IMR-90 (cell line): Measurements from ENCODE around the gene DENR. TPM values are rescaled to one million over a fixed set of nuclear protein-coding genes. Genes with fewer than 3 reads are reported as not detected.
"Not testable (repeated sequence)": the region's sequence is repeated elsewhere in the genome, so short reads cannot be mapped to it uniquely, and the experiment has no call there.

Experiments used
- ATAC-seq: fragments of 200-7000 bp; cut with Tn5 transposase; 2 replicates; pipeline ENCODE4 v1.9.1; 2020; ENCODE audit warnings: low read depth, mild to moderate bottlenecking, moderate library complexity
- BruUV-seq: library from RNA; stranded (reverse); fragments of 400-500 nt; replicated peaks from 2 replicates; lab custom pipeline; 2021; lab: Mats Ljungman, UMichigan
- CTCF ChIA-PET: fragments of 300-600 bp; formaldehyde crosslinking; extraction: SDS; loops from one replicate; lab custom pipeline; 2021; ENCODE audit warnings: antibody characterized with exemption; lab: Yijun Ruan, JAX
- POLR2A ChIA-PET: fragments of 300-600 bp; sonication (Branson Sonifier 250); formaldehyde crosslinking; loops from one replicate; lab custom pipeline; 2022; ENCODE audit warnings: antibody characterized with exemption; ENCODE audit not compliant: unreplicated experiment; lab: Charles Lee
- DNase-seq: peaks from one replicate; pipeline ENCODE4 v3.0.0; 2013
- H2AFZ ChIP-seq: replicated peaks from 2 replicates; pipeline ENCODE3; 2013; ENCODE audit warnings: low read length, mild to moderate bottlenecking; ENCODE audit not compliant: poor library complexity
- H2AK5ac ChIP-seq: 2 replicates; pipeline ENCODE4 v1.6.1; 2013; ENCODE audit warnings: low read depth, low read length, inconsistent platforms
- H2AK9ac ChIP-seq: replicated peaks from 2 replicates; pipeline ENCODE3; 2013; ENCODE audit warnings: mild to moderate bottlenecking, low read depth, low read length, moderate library complexity; ENCODE audit not compliant: poor library complexity
- H2BK120ac ChIP-seq: 2 replicates; pipeline ENCODE4 v1.6.1; 2013; ENCODE audit warnings: low read depth, low read length, inconsistent platforms
- H2BK15ac ChIP-seq: 3 replicates; pipeline ENCODE4 v1.6.1; 2013; ENCODE audit warnings: low read depth, low read length, inconsistent platforms
- H2BK20ac ChIP-seq: 2 replicates; pipeline ENCODE4 v1.6.1; 2013; ENCODE audit warnings: low read depth, mild to moderate bottlenecking, inconsistent platforms, low read length, moderate library complexity
- H2BK5ac ChIP-seq: 2 replicates; pipeline ENCODE4 v1.6.1; 2013; ENCODE audit warnings: mild to moderate bottlenecking, low read depth, low read length, inconsistent platforms; ENCODE audit not compliant: poor library complexity, severe bottlenecking
- H3K14ac ChIP-seq: replicated peaks from 2 replicates; pipeline ENCODE4 v1.6.1; 2013; ENCODE audit warnings: low read depth, low read length, inconsistent platforms
- H3K18ac ChIP-seq: 2 replicates; pipeline ENCODE4 v1.6.1; 2013; ENCODE audit warnings: low read depth, low read length, control low read depth
- H3K23ac ChIP-seq: 2 replicates; pipeline ENCODE4 v1.6.1; 2013; ENCODE audit warnings: low read depth, low read length, inconsistent platforms
- H3K27ac ChIP-seq: 2 replicates; pipeline ENCODE4 v1.5.1; 2013; ENCODE audit warnings: mild to moderate bottlenecking, control low read depth, low read length; ENCODE audit not compliant: insufficient read depth
- H3K27me3 ChIP-seq: 2 replicates; pipeline ENCODE4 v1.6.1; 2013; ENCODE audit warnings: low read length; ENCODE audit not compliant: control insufficient read depth, insufficient read depth
- H3K36me3 ChIP-seq: 2 replicates; pipeline ENCODE4 v1.6.1; 2013; ENCODE audit warnings: low read length, mixed read lengths; ENCODE audit not compliant: control insufficient read depth, insufficient read depth
- H3K4ac ChIP-seq: 2 replicates; pipeline ENCODE4 v1.6.1; 2013; ENCODE audit warnings: low read depth, low read length, inconsistent platforms
- H3K4me1 ChIP-seq: 2 replicates; pipeline ENCODE4 v1.6.1; 2013; ENCODE audit warnings: low read length, mixed read lengths; ENCODE audit not compliant: control insufficient read depth, insufficient read depth
- H3K4me2 ChIP-seq: 2 replicates; pipeline ENCODE4 v1.6.1; 2013; ENCODE audit warnings: low read depth, mild to moderate bottlenecking, control low read depth, low read length, moderate library complexity
- H3K4me3 ChIP-seq: 2 replicates; pipeline ENCODE4 v1.5.1; 2013; ENCODE audit warnings: low read depth, mild to moderate bottlenecking, control low read depth, low read length, moderate library complexity; ENCODE audit not compliant: insufficient read depth
- H3K56ac ChIP-seq: 2 replicates; pipeline ENCODE4 v1.6.1; 2013; ENCODE audit warnings: low read length, inconsistent platforms; ENCODE audit not compliant: insufficient read depth; ENCODE audit errors: extremely low read depth
- H3K79me1 ChIP-seq, 2 experiments: 2 replicates each; pipeline ENCODE4 v1.6.1; 2013; ENCODE audit warnings: low read length in 2 of 2, inconsistent platforms in 1 of 2, low read depth in 1 of 2
- H3K9ac ChIP-seq: 2 replicates; pipeline ENCODE4 v1.6.1; 2013; ENCODE audit warnings: low read depth, low read length, control low read depth
- H3K9me1 ChIP-seq: 2 replicates; pipeline ENCODE4 v1.6.1; 2013; ENCODE audit warnings: low read length, inconsistent platforms; ENCODE audit not compliant: insufficient read depth
- H3K9me3 ChIP-seq: 2 replicates; pipeline ENCODE4 v1.6.1; 2013; ENCODE audit warnings: low read length; ENCODE audit not compliant: control insufficient read depth, insufficient read depth
- H4K20me1 ChIP-seq: 2 replicates; pipeline ENCODE4 v1.6.1; 2013; ENCODE audit warnings: low read length, inconsistent platforms; ENCODE audit not compliant: insufficient read depth
- H4K5ac ChIP-seq: 2 replicates; pipeline ENCODE4 v1.6.1; 2013; ENCODE audit warnings: mild to moderate bottlenecking, low read depth, low read length, control low read depth
- H4K8ac ChIP-seq, 2 experiments: 2 replicates each; pipeline ENCODE4 v1.6.1; 2013; ENCODE audit warnings: low read depth in 2 of 2, low read length in 2 of 2, control low read depth in 1 of 2, inconsistent platforms in 1 of 2
- H4K91ac ChIP-seq: 2 replicates; pipeline ENCODE4 v1.6.1; 2013; ENCODE audit warnings: low read depth, low read length, inconsistent platforms; ENCODE audit not compliant: insufficient read depth
- CEBPB ChIP-seq: IDR thresholded peaks from 2 replicates; pipeline ENCODE4 v1.6.1; 2012; ENCODE audit warnings: low read depth, low read length, improper control_type of control experiment
- CHD1 ChIP-seq: IDR thresholded peaks from 2 replicates; pipeline ENCODE4 v1.6.1; 2012; ENCODE audit warnings: low read depth, low read length, improper control_type of control experiment
- MXI1 ChIP-seq: IDR thresholded peaks from 2 replicates; pipeline ENCODE4 v1.6.1; 2012; ENCODE audit warnings: low read depth, mild to moderate bottlenecking, low read length, moderate library complexity, borderline replicate concordance
- POLR2A ChIP-seq: IDR thresholded peaks from 2 replicates; pipeline ENCODE4 v1.6.1; 2012; ENCODE audit warnings: mild to moderate bottlenecking, low read depth, low read length
- RCOR1 ChIP-seq: IDR thresholded peaks from 2 replicates; pipeline ENCODE4 v1.6.1; 2012; ENCODE audit warnings: mild to moderate bottlenecking, low read length, improper control_type of control experiment; ENCODE audit not compliant: insufficient replicate concordance
- USF2 ChIP-seq: fragments of 150-350 bp; IDR thresholded peaks from 2 replicates; pipeline ENCODE4 v1.6.1; 2017; ENCODE audit warnings: mild to moderate bottlenecking, antibody characterized with exemption, low read length, low read depth
- WGBS, 2 experiments: methylation state at CpG; one replicate each; pipeline versions ENCODE4 v1.1.5 to v1.1.7; 2013; ENCODE audit warnings: missing lambda C conversion rate in 2 of 2; ENCODE audit not compliant: insufficient read length in 1 of 2; ENCODE audit errors: extremely low coverage in 2 of 2; 5-methylcytosine and 5-hydroxymethylcytosine counted together
- dilution Hi-C: fragments of 300-500 bp; cut with HindIII; formaldehyde crosslinking; loops from one replicate; pipeline ENCODE4 v1.14.3; 2018; ENCODE audit warnings: low sequenced_read_pairs; ENCODE audit not compliant: unreplicated experiment
- in situ Hi-C: fragments of 300-500 bp; cut with MboI; formaldehyde crosslinking; loops from 3 replicates; pipeline ENCODE4 v1.14.3; 2019; ENCODE audit warnings: low sequenced_read_pairs, inconsistent platforms, mixed read lengths
- intact Hi-C: fragments of 100-400 bp; cut with micrococcal nuclease; formaldehyde crosslinking; loops from 2 replicates; pipeline ENCODE4 v1.10.0; 2022
- polyA plus RNA-seq, 3 experiments: library from polyadenylated mRNA; depleted of rRNA; stranded (reverse); fragments of >200 nt; gene quantifications; 2 replicates each; pipeline ENCODE4 v1.2.3, GENCODE V29; 2012; ENCODE audit warnings: low replicate concordance in 1 of 3
- total RNA-seq: library from RNA; depleted of rRNA; stranded (reverse); fragments of >200 nt; gene quantifications from 2 replicates; pipeline ENCODE4 v1.2.3, GENCODE V29; 2012

Gene DENR
- total and polyA plus RNA-seq, 2 of the 4 experiments (the other 2 are of a cell fraction), result 8.2 to 24.5 TPM

DNA sequence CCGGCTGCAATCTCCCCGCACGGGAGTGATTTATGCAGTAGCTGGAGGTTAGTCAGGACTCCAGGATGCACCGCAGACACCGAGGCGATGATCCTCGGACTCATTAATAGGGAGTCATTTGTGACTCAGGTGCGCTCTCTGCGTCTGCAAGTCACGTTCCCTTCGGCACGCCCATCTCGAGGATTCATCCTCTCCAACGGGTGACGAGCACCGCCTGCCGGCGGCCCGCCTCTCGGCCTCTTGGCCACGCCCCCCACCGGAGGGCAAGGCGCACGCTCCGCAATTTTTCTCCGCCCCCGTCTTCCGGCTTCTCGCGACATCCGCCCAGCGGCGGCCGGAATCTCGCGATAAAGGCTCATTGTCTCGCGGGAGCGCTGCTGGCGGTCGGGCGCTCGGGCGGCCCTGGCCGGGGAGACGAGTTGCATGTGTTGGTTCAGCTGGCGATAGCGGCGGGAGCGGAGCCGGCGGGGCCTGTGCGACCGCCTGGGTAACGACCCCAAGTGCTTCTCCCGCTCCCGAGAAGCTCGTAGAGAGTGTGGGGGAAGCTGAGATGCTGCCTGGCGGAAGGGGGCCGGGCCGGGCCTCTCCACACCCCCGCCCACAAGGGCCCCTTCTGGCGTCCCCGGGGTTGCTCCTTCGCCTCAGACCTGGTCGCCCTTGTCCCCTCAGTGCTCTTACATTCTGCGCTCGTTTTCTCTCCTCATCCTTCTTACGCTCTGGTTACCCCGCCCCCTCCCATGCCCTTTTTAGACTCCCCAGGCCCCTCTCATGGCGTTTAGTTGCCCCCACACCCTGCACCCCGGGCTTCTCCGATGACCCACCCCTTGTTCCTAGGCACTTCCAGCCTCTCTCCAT is at the start of gene DENR (continued):
- TF ChIP-seq CHD1 (no peak), MXI1 (peak; percentile 87; the same call in 1 of the 2 replicates), POLR2A (peak; percentile 93), USF2 (peak; percentile 71), CEBPB (0 out of 2 replicates have a peak, but pooled peaks have one; percentile 23), RCOR1 (no peak)

- H4K20me1 ChIP-seq, H3K9me1 ChIP-seq, CTCF ChIA-PET, H3K36me3 ChIP-seq, H3K56ac ChIP-seq, H3K23ac ChIP-seq, BruUV-seq, ATAC-seq, H2AK5ac ChIP-seq, H2BK15ac ChIP-seq, H3K27me3 ChIP-seq, POLR2A ChIA-PET, intact Hi-C loops, H2BK120ac ChIP-seq, DNase-seq, H3K4me3 ChIP-seq, H3K4ac ChIP-seq, dilution Hi-C loops, H3K79me1 ChIP-seq, H4K5ac ChIP-seq, H4K91ac ChIP-seq, H4K8ac ChIP-seq, H3K14ac ChIP-seq, H2BK20ac ChIP-seq, H3K27ac ChIP-seq, H2AK9ac ChIP-seq, H3K9me3 ChIP-seq, H3K9ac ChIP-seq, H3K4me2 ChIP-seq, H3K18ac ChIP-seq, H3K4me1 ChIP-seq, in situ Hi-C loops, H2BK5ac ChIP-seq, H2AFZ ChIP-seq: not testable (repeated sequence)
- 100% methylated on average over 2 of the region's 22 CpGs; no CpG with 5 or more reads in 1 of the 2 experiments for WGBS, 2 experiments
Observed at GRCh38 chr12:122702890-122703611, 49.6 kb upstream of the DENR start, which contains the start of gene HCAR2. Gene HCAR2 (minus strand): TSS chr12:122703357. CDS start chr12:122703283, 74 bp downstream.
